HG02970 (cell line): ENCODE results near the gene NSUN6.

Experiments
- ATAC-seq: cut with Tn5 transposase; IDR thresholded peaks from one replicate; pipeline ENCODE4 v1.9.1; 2021; ENCODE audit warnings: mild to moderate bottlenecking, moderate library complexity, moderate number of reproducible peaks; ENCODE audit not compliant: unreplicated experiment, low FRiP score

NSUN6 gene

GRCh38 chr10:18567343-18567856 is 84.0 kb downstream of the NSUN6 start:
- no peak for ATAC-seq

DNA sequence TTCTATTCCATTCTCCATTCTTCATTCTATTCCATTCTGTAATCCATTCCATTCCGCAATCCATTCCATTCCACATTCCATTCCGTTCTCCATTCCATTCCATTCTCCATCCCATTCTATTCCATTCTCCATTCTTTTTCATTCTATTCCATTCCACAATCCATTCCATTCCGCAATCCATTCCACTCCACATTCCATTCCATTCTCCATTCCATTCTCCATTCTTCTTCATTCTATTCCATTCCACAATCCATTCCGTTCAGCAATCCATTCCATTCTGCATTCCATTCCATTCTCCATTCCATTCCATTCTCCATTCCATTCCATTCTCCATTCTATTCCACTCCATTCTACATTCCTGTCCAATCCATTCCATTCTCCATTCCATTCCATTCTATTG is 85.2 kb downstream of the NSUN6 start:
- no peak for ATAC-seq

GRCh38 chr10:18565006-18565405 is 86.4 kb downstream of the NSUN6 start:
- no peak for ATAC-seq

- no peak for ATAC-seq
Observed at GRCh38 chr10:18563003-18563726, 88.2 kb downstream of the NSUN6 start.

DNA sequence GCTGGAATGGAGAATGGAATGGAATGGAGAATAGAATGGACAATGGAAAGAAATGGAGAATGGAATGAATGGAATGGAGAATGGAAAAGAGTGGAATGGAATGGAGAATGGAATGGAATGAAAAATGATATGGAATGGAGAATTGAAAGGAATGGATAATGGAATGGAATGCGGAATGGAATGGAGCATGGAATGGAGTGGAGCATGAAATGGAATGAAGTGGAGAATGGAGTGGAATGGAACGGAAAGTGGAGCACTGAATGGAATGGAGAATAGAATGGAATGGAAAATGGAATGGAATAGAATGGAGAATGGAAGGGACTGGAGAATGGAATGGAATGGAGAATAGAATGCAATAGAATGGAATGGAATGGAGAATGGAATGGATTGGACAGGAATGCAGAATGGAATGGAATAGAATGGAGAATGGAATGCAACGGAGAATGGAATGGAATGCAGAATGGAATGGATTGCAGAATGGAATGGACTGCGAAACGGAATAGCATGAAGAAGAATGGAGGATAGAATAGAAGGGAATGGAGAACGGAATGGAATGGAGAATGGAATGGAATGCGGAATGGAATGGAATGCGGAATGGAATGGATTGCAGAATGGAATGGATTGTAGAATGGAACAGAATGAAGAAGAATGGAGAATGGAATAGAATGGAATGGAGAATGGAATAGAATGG is 89.4 kb downstream of the NSUN6 start:
- ATAC-seq, result no peak

DNA sequence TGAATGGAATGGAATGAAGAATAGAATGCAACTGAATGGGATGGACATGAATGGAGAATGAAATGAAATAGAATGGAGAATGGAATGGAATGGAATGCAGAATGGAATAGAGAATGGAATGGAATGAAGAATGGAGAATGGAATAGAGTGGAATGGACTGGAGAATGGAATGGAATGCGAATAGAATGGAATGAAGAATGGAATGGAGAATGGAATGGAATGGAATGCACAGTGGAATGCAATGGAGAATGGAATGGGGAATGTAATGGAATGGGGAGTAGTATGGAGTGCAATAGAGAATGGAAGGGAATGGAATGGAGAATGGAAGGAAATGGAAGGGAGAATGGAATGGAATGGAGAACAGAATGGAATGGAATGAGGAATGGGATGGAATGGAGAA is 93.4 kb downstream of the NSUN6 start:
- ATAC-seq, result no peak

- ATAC-seq, result no peak
Observed at GRCh38 chr10:18556522-18557147, 94.8 kb downstream of the NSUN6 start.

DNA sequence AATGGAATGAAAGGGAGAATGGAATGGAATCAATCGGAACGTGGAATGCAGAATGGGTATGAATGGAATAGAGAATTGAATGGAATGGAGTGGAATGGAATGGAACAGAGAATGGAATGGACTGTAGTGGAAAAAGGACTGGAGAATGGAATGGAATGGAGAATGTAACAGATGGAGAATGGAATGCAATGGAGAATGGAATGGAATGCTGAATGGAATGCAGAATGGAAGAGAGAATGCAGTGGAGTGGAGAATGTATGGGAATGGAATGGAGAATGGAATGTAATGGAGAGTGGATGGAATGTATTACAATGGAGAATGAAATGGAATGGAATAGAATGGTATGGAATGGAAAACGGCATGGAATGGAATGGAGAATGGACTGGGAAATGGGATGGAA is 96.9 kb downstream of the NSUN6 start:
- no peak for ATAC-seq

DNA sequence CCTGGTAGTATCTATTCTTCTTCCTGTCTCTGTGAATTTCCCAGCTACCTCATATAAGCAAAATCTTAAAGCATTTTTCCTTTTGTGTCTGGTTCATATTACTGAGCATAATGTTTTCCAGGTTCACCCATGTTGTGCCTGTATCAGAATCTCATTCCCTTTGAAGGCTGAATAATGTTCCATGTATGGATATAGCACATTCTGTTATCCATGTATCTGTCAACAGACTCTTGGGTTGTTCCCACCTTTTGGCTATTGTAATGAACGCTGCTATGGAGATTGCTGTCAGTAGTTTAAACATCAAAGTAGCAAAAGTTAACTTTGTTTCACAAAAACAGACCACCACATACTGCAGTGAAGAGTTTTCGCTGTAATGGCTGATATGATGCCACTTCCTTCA is 99.9 kb downstream of the NSUN6 start:
- ATAC-seq, result no peak

DNA sequence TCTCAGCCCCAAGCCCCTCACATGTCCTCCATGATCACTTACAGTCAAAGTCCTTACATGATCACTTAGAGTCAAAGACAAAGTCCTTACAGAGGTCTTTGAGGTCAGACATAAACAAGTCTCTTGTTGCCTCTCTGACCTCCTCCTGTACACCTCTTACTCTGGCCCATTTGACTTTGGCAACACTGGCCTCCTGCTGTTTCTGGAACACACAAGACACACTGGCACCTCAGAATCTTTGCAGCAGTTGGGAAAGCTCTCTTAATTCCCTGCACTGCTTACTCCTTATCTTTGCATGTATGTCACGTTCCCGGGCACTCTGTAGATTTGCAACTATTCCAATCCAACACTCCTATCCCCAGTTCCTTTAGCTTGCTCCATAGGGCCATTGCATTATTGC is 102.3 kb downstream of the NSUN6 start:
- no peak for ATAC-seq

- ATAC-seq, result no peak
Observed at GRCh38 chr10:18545621-18546305, 105.6 kb downstream of the NSUN6 start.

DNA sequence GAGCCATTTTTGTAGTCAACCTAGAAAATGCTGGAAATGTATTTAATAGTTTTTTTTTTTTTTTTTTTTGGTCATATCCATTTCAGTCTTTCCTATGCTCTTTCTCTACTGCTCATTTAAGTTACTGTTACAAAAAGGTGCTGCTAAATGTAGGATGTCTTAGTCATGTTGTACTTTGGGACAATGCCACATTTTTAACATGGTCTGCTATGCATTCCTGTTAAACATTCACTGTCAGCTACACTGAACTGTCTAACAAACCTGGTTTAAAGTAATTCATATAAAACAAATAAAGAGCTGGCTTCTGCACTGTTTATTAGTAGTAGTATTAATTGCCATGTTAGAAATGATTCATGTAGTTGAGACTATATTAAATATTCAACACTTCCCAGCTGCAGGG is 108.6 kb downstream of the NSUN6 start:
- no peak for ATAC-seq

DNA sequence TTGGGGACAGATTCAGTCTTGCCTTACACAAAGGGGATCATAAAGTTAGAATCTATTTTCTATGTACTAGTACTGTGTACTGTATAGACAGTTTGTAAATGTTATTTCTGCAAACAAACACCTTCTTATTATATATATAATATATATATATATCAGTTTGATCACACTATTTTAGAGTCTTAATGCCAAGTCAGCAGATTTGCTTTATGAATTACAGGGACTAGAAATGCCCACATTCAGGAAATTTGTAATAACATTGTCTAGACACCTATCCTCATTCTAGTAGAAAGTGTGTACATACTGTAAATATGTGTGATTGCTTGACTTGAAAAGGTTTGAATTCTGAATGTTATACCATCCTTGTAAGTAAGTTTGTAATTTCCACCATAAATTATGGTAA is 111.2 kb downstream of the NSUN6 start:
- no peak for ATAC-seq

DNA sequence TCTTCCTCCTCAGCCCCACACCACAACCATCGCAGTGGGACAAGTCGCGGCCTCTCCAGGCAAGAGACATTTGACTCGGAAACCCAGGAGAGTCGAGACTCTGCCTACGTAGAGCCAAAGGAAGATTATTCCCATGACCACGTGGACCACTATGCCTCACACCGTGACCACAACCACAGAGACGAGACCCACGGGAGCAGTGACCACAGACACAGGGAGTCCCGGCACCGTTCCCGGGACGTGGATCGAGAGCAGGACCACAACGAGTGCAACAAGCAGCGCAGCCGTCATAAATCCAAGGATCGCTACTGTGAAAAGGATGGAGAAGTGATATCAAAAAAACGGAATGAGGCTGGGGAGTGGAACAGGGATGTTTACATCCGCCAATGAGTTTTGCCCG is 112.1 kb downstream of the NSUN6 start:
- ATAC-seq, result no peak

DNA sequence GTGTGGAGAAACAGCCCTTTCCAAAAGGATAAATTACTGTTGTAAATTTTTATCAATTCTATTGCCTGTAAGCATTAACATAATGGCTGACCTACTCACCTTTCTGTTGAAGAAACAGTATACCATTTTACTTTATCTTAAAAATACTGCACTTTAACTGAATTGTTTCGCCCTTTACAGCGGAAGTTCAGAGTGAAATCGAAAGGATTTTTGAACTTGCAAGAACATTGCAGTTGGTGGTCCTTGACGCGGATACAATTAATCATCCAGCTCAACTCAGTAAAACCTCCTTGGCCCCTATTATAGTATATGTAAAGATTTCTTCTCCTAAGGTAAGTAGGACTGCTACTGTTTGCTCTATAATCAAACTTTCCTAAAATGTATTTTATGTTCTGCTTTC is 117.5 kb downstream of the NSUN6 start:
- ATAC-seq, result no peak

DNA sequence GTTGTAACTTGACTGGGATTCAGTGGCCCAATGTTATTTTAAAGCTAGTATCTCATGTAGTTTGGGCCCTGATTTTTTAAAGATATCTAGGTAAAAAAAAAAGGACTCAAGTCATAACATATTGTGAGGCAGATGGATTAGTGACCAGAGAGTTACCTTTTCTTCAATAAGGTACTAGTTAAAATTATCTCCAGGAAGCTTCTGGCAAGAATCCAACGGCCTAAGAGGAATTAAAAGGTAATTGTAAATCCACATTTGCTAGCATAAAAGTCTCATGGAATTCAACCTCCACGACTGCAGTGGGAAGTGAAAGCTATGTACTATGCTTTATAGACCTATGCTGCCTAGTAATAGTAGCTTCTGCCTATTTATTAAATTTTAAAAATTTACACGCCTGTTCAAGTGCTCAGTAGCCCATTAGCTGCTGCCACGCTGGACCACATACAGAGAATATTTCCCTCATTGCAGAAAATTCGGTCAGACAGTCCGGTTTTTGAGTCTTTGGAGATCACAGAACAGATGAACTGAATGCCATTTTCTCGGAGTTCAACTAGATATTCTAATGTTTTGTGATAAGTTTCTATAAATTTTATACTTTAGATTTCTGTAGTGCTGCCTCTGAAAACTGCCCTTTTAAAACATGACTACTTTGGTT is 118.4 kb downstream of the NSUN6 start:
- ATAC-seq, result no peak

DNA sequence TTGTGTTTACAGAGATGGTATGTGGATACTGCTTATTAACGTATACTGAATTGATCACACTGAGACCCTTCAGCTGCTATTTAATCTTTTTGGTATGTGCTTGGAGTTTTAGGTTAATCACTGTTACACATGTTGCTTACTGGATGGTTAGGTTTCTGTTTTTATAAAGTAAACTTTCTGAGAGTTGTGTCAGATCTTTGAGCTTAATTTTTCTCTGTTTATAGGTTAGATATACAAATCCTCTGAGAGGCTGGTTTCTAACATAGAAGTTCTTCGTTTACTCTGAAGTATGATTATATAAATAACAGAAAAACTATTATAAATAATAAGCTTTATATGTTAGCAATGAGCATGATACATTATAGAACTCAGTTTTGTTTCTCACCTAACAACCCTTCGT is 123.1 kb downstream of the NSUN6 start:
- no peak for ATAC-seq

DNA sequence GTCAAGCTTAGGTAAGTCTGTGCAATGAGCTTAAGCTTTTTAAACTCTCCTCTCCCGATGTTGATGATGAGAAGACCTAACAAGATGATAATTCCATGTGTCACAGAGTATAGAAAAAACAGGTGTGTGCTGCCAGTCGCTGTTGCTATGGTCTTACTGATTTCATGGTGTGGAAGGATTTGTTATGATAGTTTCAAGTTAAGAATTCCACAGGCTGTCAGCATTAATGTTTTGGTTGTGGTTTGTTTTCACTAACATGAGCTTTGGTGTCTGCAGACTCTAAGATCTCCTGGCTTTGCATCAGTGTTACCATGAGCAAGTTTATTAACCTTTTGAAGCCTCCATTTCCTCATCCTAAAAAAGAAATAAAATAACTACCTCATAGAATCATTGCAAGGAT is 123.7 kb downstream of the NSUN6 start:
- ATAC-seq, result no peak

DNA sequence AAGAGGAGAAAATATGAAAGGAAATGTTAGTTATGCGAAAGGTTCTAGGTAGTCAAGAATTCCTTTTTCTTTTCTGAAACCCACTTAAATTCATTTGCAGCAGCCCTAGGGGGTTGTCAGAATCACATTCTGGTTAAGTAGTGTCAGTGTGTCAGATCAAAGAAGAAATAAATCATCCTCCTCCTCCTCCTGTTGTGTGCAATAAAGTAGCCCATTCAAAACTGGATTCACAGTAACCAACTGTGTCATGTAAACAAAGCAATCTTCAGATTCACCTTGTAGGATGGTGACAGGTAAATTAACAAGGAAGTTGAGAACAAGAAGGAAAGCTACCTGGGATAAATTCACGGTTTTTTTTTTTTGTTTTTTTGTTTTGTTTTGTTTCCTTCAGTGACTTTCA is 127.5 kb downstream of the NSUN6 start:
- ATAC-seq, result no peak

- ATAC-seq, result no peak
Observed at GRCh38 chr10:18523025-18523424, 128.4 kb downstream of the NSUN6 start.

GRCh38 chr10:18516851-18517250 is 134.5 kb downstream of the NSUN6 start:
- ATAC-seq, result no peak
